Left lung (tissue), 10 donors: ENCODE results near the gene DNAH1. TPM values are rescaled to one million over a fixed set of nuclear protein-coding genes. Genes with fewer than 3 reads are reported as not detected.

Source experiments
- ATAC-seq: fragments of 200-7000 bp; cut with Tn5 transposase; one replicate; pipeline ENCODE4 v1.9.1; 2020; ENCODE audit warnings: moderate library complexity
- DNase-seq, 4 donors: peaks; one replicate each; pipeline ENCODE4 v3.0.0-alpha.2; 2013 to 2020
- H3K27ac ChIP-seq, 2 donors: fragments of 200-600 bp; sonication (generic) in 1 of 2; one replicate each; pipeline versions ENCODE4 v1.5.0 to v1.8.0; 2020 to 2021
- H3K27me3 ChIP-seq, 2 donors: fragments of 200-600 bp; sonication (generic) in 1 of 2; one replicate each; pipeline versions ENCODE4 v1.5.0 to v1.8.0; 2020 to 2021
- H3K36me3 ChIP-seq, 2 donors: fragments of 200-600 bp; sonication (generic) in 1 of 2; one replicate each; pipeline versions ENCODE4 v1.5.0 to v1.8.0; 2020 to 2021
- H3K4me1 ChIP-seq, 2 donors: fragments of 200-600 bp; one replicate each; pipeline ENCODE4 v1.8.0; 2021
- H3K4me3 ChIP-seq, 2 donors: fragments of 200-600 bp; sonication (generic) in 1 of 2; one replicate each; pipeline versions ENCODE4 v1.5.0 to v1.8.0; 2020 to 2021; ENCODE audit warnings: mild to moderate bottlenecking in 1 of 2
- H3K9me3 ChIP-seq, 2 donors: fragments of 200-600 bp; sonication (generic) in 1 of 2; one replicate each; pipeline versions ENCODE4 v1.5.0 to v1.8.0; 2020 to 2021
- CTCF ChIP-seq, 2 donors: fragments of 200-600 bp; sonication (generic) in 1 of 2; IDR thresholded peaks; one replicate each; pipeline versions ENCODE4 v1.5.0 to v1.8.0; 2021; ENCODE audit warnings: antibody characterized with exemption in 2 of 2
- intact Hi-C, 2 donors: fragments of 100-400 bp; cut with DNase I; formaldehyde crosslinking; loops; one replicate each; pipeline versions ENCODE4 v1.11.2 to v1.14.2; 2022
- polyA plus RNA-seq, 6 donors: library from polyadenylated mRNA; unstranded; fragments of 120-200 nt; gene quantifications; one replicate each; pipeline ENCODE4 v1.2.1, GENCODE V29; 2013; ENCODE audit not compliant: insufficient read length in 6 of 6
- total RNA-seq, 2 donors: library from RNA; stranded (reverse); fragmentation: NEBNext Ultra II Directional; extraction: Animal tissue kit (Norgen Biotek cat#: 25700); gene quantifications; one replicate each; pipeline ENCODE4 v1.2.1, GENCODE V29; 2021
- donor health status: DM: no; HTN: yes; CAD: no.
- donor health status: DM: no; HTN: no; CAD: no.

The DNAH1 gene
- total and polyA plus RNA-seq, 8 donors = 6.5 to 14.0 (median 9.9) TPM

DNA sequence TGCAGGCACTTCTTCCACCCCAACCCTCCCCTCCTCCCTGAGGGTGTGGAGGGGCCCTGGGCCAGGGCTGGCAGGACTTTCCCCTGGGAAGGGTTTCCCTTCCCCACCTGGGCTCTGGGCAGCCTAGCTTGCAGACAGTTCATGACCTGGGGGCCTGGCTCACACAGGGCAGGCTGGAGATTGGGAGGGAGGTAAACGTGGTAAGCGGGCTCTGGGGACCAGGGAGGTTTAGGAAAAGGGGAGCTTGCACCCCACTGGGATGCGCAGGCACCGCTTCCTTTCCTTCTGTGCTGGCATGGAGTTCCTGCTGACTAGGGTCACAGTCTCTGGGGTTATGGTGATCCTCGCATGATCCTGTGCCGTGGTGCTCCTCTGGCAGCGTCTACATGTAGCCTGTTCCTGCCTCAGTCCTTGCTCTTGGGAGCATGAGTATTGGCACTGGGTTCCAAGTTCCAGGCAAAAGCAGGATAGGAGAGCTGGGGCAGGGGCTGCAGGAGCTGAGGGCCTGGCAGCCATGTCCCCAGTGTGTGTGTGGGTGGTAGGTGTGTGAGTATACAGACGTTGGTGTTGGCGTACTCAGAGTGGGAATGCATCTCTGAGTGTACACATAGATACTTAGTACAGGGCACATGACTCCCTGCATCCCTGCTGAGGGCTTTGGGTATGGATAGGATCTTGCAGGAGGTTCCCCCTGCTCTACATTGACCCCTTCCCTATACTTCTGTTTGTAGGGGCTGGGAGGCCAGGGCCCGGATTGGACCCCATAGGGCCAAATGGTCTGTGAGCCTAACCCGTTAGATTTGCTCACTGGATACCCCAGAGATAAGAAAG lies 21.6 kb upstream of the DNAH1 start:
- TF ChIP-seq CTCF (IDR thresholded peaks at IDR 0.05) = no peak
- intact Hi-C loops = loop anchor here in 1 of 2 donors (5.0 kb wide), 1 partner anchor 43 kb away; no protein-coding TSS in a partner anchor
- peaks cover 0 to 5% of the 10 kb centered on the region in 2 donors for H3K4me1 ChIP-seq

DNA sequence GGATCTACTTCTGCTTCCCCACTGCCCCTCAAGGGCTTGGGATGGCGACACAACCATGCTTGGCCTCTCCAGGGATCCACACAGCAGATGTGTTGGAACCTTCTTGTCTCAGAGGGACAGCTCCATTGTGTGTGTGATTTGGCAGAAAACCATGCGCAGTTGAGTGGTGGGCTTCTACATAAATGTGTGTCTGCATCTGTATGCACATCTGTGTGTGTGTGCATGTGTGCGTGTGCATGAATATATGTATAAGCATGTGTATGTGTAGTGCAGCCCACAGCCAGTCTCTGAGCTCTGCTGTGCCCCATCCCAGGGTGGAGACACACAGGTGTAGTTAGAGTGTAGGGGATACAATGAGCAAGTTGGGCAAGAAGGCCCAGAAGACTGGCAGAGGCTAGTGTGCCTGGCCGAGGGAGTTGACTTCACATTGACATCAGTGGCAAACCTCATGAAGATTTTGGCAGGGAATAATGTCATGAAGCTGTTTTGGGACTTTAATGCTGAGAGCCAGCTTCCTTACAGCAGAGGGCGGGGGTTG lies 20.4 kb upstream of the DNAH1 start:
- H3K4me1 ChIP-seq = peaks cover 3 to 15% of the 10 kb centered on the region in 2 donors
- ATAC-seq = no peak
- intact Hi-C loops = no loop called here

More for the DNA sequence above, 21.6 kb upstream of the DNAH1 start:
- H3K27me3 ChIP-seq = no peaks in the 10 kb centered on the region
- DNase-seq = peak in 1 of 4 donors; percentile 40
- no peak overlapping the region for H3K27ac ChIP-seq
- no peak for ATAC-seq
- no peak overlapping the region for H3K4me3 ChIP-seq
- H3K9me3 ChIP-seq = no peaks in the 10 kb centered on the region
- peaks cover 0 to 53% of the 10 kb centered on the region in 2 donors for H3K36me3 ChIP-seq

GRCh38 chr3:52297242-52298148 lies 18.6 kb upstream of the DNAH1 start:
- Histone ChIP-seq H3K27ac (no peak overlapping the region), H3K36me3 (peaks cover 0 to 31% of the 10 kb centered on the region in 2 donors), H3K4me1 (peaks cover 3 to 15% of the 10 kb centered on the region in 2 donors), H3K27me3 (no peaks in the 10 kb centered on the region), H3K4me3 (no peak overlapping the region), H3K9me3 (no peaks in the 10 kb centered on the region)
- TF ChIP-seq CTCF (IDR thresholded peaks at IDR 0.05) = no peak
- no peak for ATAC-seq
- intact Hi-C loops = no loop called here
- peak in 1 of 4 donors; percentile 47 for DNase-seq

More for the DNA sequence above, 20.4 kb upstream of the DNAH1 start:
- Histone ChIP-seq H3K9me3 (no peaks in the 10 kb centered on the region), H3K4me3 (no peak overlapping the region), H3K27ac (no peak overlapping the region), H3K27me3 (no peaks in the 10 kb centered on the region), H3K36me3 (peaks cover 0 to 48% of the 10 kb centered on the region in 2 donors)
- DNase-seq = peak in 1 of 4 donors; percentile 5
- TF ChIP-seq CTCF (IDR thresholded peaks at IDR 0.05) = no peak

DNA sequence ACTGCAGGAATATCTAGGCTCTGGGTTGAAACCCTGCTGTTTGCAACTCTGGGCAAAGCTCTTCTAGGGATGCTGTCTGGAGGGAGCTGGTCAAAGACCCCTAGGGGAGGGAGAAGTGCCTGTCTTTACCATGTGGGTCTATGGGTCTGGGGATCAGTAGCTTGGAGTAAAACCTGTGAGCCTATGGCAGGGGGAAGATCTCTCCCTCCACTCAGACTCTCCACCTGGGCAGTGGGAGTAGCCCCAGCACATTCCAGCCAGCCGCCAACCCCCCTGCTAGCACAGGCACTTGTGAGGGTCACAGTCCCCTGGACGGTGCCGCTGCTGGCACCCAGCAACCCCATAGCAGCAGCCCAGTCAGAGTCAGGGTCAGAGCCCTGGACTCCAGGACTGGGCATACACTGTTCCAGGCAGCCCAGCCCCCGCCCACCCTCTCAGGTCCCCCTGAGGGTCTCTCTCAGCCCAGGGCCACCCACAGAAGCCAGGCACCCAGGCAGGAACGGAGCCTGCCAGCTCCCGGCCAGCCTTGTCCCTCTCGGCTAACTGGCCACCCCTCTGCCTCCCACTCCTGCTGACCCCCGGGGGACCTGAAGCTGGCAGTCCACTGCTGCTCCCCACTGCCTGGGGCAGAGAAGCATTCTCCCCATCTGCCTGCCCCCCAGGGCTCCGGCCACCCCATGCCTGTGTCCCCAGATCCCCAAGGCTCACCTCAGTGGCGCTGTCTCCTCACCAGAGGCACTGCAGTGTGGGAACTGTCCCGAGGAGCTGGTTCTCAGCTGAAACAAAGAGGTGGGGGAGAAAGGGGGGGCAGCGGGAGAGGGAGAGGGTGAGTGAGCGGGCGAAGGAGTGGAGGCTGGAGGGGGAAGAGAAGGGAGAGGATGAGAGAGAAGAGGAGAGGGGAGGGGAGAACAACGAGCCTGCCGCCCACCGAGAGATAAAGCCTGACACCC lies 17.7 kb upstream of the DNAH1 start:
- Histone ChIP-seq H3K36me3 (peaks cover 0 to 21% of the 10 kb centered on the region in 2 donors), H3K27me3 (no peaks in the 10 kb centered on the region), H3K27ac (no peak overlapping the region), H3K4me1 (peaks cover 3 to 15% of the 10 kb centered on the region in 2 donors), H3K9me3 (no peaks in the 10 kb centered on the region), H3K4me3 (no peak overlapping the region)
- no peak for TF ChIP-seq CTCF (IDR thresholded peaks at IDR 0.05)
- no peak for ATAC-seq
- DNase-seq = peak in 2 of 4 donors; percentile 58 to 71
- intact Hi-C loops = no loop called here
